Loucy (cell line): ENCODE data around the gene SVOPL.

Experiments used
- CTCF ChIP-seq: fragments of 200-600 bp; sonication (generic); conservative IDR thresholded peaks from 2 replicates; pipeline ENCODE4 v1.5.1; 2014; ENCODE audit warnings: mild to moderate bottlenecking, antibody characterized with exemption, low read length
- EZH2phosphoT487 ChIP-seq: fragments of 200-600 bp; IDR thresholded peaks from 2 replicates; pipeline ENCODE4 v1.6.1; 2018; ENCODE audit warnings: antibody characterized with exemption, mild to moderate bottlenecking, moderate library complexity, borderline replicate concordance

GRCh38 chr7:138564365-138564764 lies 136.8 kb downstream of the SVOPL start:
- TF ChIP-seq CTCF (no peak), EZH2phosphoT487 (no peak)
